Prostate gland (tissue), 2 donors: Measurements from ENCODE around the gene GSG1L.

Source experiments
- CTCF ChIP-seq, 4 experiments: fragments of 200-600 bp in 2 of 4; fragments of 450-650 bp in 2 of 4; sonication (generic) in 2 of 4; IDR thresholded peaks; 1 replicate in 3 of 4; 2 replicates in 1 of 4; pipeline ENCODE4 v1.5.1; 2016 to 2019; ENCODE audit warnings: antibody characterized with exemption in 4 of 4, mild to moderate bottlenecking in 2 of 4, moderate library complexity in 2 of 4
- POLR2A ChIP-seq: fragments of 450-650 bp; IDR thresholded peaks from one replicate; pipeline ENCODE4 v1.6.1; 2016; ENCODE audit warnings: antibody characterized with exemption, mild to moderate bottlenecking
- POLR2AphosphoS5 ChIP-seq: sonication (generic); formaldehyde crosslinking; IDR thresholded peaks from one replicate; pipeline ENCODE4 v1.6.1; 2017; ENCODE audit warnings: antibody characterized with exemption

- TF ChIP-seq POLR2AphosphoS5 = no peak
- TF ChIP-seq CTCF (IDR thresholded peaks at IDR 0.05) = no peak
- no peak for TF ChIP-seq POLR2A
Measured at GRCh38 chr16:27922433-27922832, 141.1 kb downstream of the GSG1L start.
